BLaER1 (cell line): ENCODE data around the gene MANF.
A peak's percentile ranks its signal among the peaks of the same experiment; 100 is the strongest.

Experiments used
- H3K27ac ChIP-seq: shearing (Covaris generic); formaldehyde crosslinking; 2 replicates; pipeline ENCODE4 v1.8.1; 2022
- H3K27me3 ChIP-seq: shearing (Covaris generic); formaldehyde crosslinking; 2 replicates; pipeline ENCODE4 v1.8.1; 2022
- H3K36me3 ChIP-seq: shearing (Covaris generic); formaldehyde crosslinking; 2 replicates; pipeline ENCODE4 v1.8.1; 2022
- H3K4me1 ChIP-seq: shearing (Covaris generic); formaldehyde crosslinking; 2 replicates; pipeline ENCODE4 v1.8.1; 2022
- H3K4me2 ChIP-seq: shearing (Covaris generic); formaldehyde crosslinking; 2 replicates; pipeline ENCODE4 v1.8.1; 2022
- H3K4me3 ChIP-seq: shearing (Covaris generic); formaldehyde crosslinking; 2 replicates; pipeline ENCODE4 v1.8.1; 2022
- H3K9ac ChIP-seq: shearing (Covaris generic); formaldehyde crosslinking; 2 replicates; pipeline ENCODE4 v1.8.1; 2022
- H3K9me3 ChIP-seq: shearing (Covaris generic); formaldehyde crosslinking; 2 replicates; pipeline ENCODE4 v1.8.1; 2022
- H4K20me1 ChIP-seq: shearing (Covaris generic); formaldehyde crosslinking; 2 replicates; pipeline ENCODE4 v1.8.1; 2022
- Cebpa-rat ChIP-seq: shearing (Covaris generic); IDR thresholded peaks from 2 replicates; pipeline ENCODE4 v1.8.1; 2022

Gene MANF

GRCh38 chr3:51388286-51389029 lies 3.4 kb downstream of the MANF start:
- Histone ChIP-seq H3K4me1 (peaks cover 73% of the 10 kb centered on the region), H3K9me3 (no peaks in the 10 kb centered on the region), H3K4me2 (peak overlapping the region; percentile 95), H3K4me3 (no peak overlapping the region), H3K36me3 (peaks cover 42% of the 10 kb centered on the region), H4K20me1 (peaks cover 52% of the 10 kb centered on the region), H3K27me3 (no peaks in the 10 kb centered on the region), H3K27ac (no peak overlapping the region), H3K9ac (peak overlapping the region; percentile 98; the same call in 1 of the 2 replicates)
- TF ChIP-seq Cebpa-rat, result no peak

- H3K9me3 ChIP-seq, result no peaks in the 10 kb centered on the region
- no peak for TF ChIP-seq Cebpa-rat
- peaks cover 64% of the 10 kb centered on the region for H4K20me1 ChIP-seq
- no peak overlapping the region for H3K27ac ChIP-seq
- no peak overlapping the region for H3K4me3 ChIP-seq
- H3K27me3 ChIP-seq, result no peaks in the 10 kb centered on the region
- H3K36me3 ChIP-seq, result peaks cover 53% of the 10 kb centered on the region
- no peak overlapping the region for H3K9ac ChIP-seq
- peak overlapping the region; percentile 95 for H3K4me2 ChIP-seq
- peaks cover 77% of the 10 kb centered on the region for H3K4me1 ChIP-seq
Observed at GRCh38 chr3:51389423-51390183, 4.5 kb downstream of the MANF start.

GRCh38 chr3:51390246-51391074 lies 5.4 kb downstream of the MANF start:
- H3K4me2 ChIP-seq, result peak overlapping the region; percentile 88
- peak overlapping the region; percentile 90 for H3K4me3 ChIP-seq
- H3K4me1 ChIP-seq, result peaks cover 86% of the 10 kb centered on the region
- no peak for TF ChIP-seq Cebpa-rat
- peaks cover 72% of the 10 kb centered on the region for H4K20me1 ChIP-seq
- no peaks in the 10 kb centered on the region for H3K27me3 ChIP-seq
- no peaks in the 10 kb centered on the region for H3K9me3 ChIP-seq
- H3K9ac ChIP-seq, result peak overlapping the region; percentile 99
- peak overlapping the region; percentile 98 for H3K27ac ChIP-seq
- peaks cover 62% of the 10 kb centered on the region for H3K36me3 ChIP-seq

DNA sequence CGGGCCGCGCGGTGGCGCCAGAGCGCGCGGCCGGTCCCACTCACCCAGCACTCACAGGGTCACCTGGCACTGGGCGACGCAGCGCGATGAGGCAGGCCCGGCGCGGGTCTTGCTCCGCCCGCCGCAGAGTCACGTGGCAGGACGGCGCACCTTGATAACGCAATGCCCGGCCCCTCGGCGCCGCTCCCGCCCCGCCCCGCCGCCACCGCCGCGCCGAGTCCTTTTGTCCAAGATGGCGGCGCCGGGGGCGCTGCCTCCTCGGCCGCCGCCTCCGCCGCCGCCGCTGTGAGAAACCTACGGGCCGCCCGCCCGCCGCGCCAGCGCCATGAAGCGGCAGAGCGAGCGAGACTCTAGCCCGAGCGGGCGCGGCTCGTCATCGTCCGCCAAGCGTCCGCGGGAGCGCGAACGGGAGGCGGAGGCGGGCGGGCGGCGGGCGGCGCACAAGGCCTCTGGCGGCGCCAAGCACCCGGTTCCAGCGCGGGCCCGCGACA lies 6.0 kb downstream of the MANF start, which contains the start of gene RBM15B:
TSS of gene RBM15B (plus strand) at position 211 of the 491 bp plus-strand sequence. CDS start at position 326, 115 bp downstream.
- H4K20me1 ChIP-seq, result peaks cover 79% of the 10 kb centered on the region
- peak within 1 kb of the TSS; percentile 96 for H3K4me2 ChIP-seq
- H3K9me3 ChIP-seq, result no peaks in the 10 kb centered on the region
- peak within 1 kb of the TSS; percentile 99 for H3K9ac ChIP-seq
- peaks cover 88% of the 10 kb centered on the region for H3K4me1 ChIP-seq
- H3K27me3 ChIP-seq, result no peaks in the 10 kb centered on the region
- peak within 1 kb of the TSS; percentile 90 for H3K4me3 ChIP-seq
- no peak for TF ChIP-seq Cebpa-rat
- H3K27ac ChIP-seq, result peak within 1 kb of the TSS; percentile 98
- peaks cover 68% of the 10 kb centered on the region for H3K36me3 ChIP-seq

- peak overlapping the region; percentile 90 for H3K4me3 ChIP-seq
- no peaks in the 10 kb centered on the region for H3K9me3 ChIP-seq
- H3K4me1 ChIP-seq, result peaks cover 85% of the 10 kb centered on the region
- peak overlapping the region; percentile 98 for H3K27ac ChIP-seq
- H3K4me2 ChIP-seq, result peak overlapping the region; percentile 96
- H3K9ac ChIP-seq, result peak overlapping the region; percentile 99
- H4K20me1 ChIP-seq, result peaks cover 81% of the 10 kb centered on the region
- TF ChIP-seq Cebpa-rat, result no peak
- peaks cover 72% of the 10 kb centered on the region for H3K36me3 ChIP-seq
- H3K27me3 ChIP-seq, result no peaks in the 10 kb centered on the region
Observed at GRCh38 chr3:51391566-51392354, 6.7 kb downstream of the MANF start.

DNA sequence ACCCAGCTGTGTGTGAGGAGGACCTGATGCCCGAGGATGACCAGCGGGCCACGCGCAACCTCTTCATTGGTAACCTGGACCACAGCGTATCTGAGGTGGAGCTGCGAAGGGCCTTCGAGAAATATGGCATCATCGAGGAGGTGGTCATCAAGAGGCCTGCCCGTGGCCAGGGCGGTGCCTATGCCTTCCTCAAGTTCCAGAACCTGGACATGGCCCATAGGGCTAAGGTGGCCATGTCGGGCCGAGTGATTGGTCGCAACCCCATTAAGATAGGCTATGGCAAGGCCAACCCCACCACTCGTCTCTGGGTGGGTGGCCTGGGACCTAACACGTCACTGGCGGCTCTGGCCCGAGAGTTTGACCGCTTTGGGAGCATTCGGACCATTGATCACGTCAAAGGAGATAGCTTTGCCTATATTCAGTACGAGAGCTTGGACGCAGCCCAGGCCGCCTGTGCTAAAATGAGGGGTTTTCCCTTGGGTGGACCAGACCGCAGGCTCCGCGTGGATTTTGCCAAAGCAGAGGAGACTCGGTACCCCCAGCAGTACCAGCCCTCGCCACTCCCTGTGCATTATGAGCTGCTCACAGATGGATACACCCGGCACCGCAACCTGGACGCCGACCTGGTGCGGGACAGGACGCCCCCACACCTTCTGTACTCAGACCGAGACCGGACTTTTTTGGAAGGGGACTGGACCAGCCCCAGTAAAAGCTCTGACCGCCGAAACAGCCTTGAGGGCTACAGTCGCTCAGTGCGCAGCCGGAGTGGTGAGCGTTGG lies 7.5 kb downstream of the MANF start:
- Histone ChIP-seq H3K9me3 (no peaks in the 10 kb centered on the region), H3K4me2 (peak overlapping the region; percentile 96), H3K9ac (peak overlapping the region; percentile 99), H3K36me3 (peaks cover 72% of the 10 kb centered on the region), H4K20me1 (peaks cover 83% of the 10 kb centered on the region), H3K4me3 (peak overlapping the region; percentile 90), H3K4me1 (peaks cover 77% of the 10 kb centered on the region), H3K27ac (peak overlapping the region; percentile 98), H3K27me3 (no peaks in the 10 kb centered on the region)
- TF ChIP-seq Cebpa-rat, result no peak

- Histone ChIP-seq H3K9me3 (no peaks in the 10 kb centered on the region), H3K4me3 (peak overlapping the region; percentile 90), H4K20me1 (peaks cover 83% of the 10 kb centered on the region), H3K4me2 (peak overlapping the region; percentile 96), H3K9ac (peak overlapping the region; percentile 99; the same call in 1 of the 2 replicates), H3K27ac (no peak overlapping the region), H3K27me3 (no peaks in the 10 kb centered on the region), H3K4me1 (peaks cover 72% of the 10 kb centered on the region), H3K36me3 (peaks cover 72% of the 10 kb centered on the region)
- no peak for TF ChIP-seq Cebpa-rat
Observed at GRCh38 chr3:51393134-51393495, 8.0 kb downstream of the MANF start.

GRCh38 chr3:51393564-51393963 lies 8.5 kb downstream of the MANF start:
- peaks cover 83% of the 10 kb centered on the region for H4K20me1 ChIP-seq
- H3K9ac ChIP-seq, result peak overlapping the region; percentile 59; the same call in 1 of the 2 replicates
- no peak overlapping the region for H3K4me3 ChIP-seq

More at GRCh38 chr3:51393564-51393963, 8.5 kb downstream of the MANF start:
- Histone ChIP-seq H3K27me3 (no peaks in the 10 kb centered on the region), H3K36me3 (peaks cover 72% of the 10 kb centered on the region), H3K9me3 (no peaks in the 10 kb centered on the region), H3K27ac (no peak overlapping the region), H3K4me2 (peak overlapping the region; percentile 96), H3K4me1 (peaks cover 67% of the 10 kb centered on the region)
- no peak for TF ChIP-seq Cebpa-rat
